Lower leg skin (tissue), 4 donors: ENCODE results near the gene DEF6. TPM values are rescaled to one million over a fixed set of nuclear protein-coding genes. Genes with fewer than 3 reads are reported as not detected.

Experiments used
- DNase-seq, 2 donors: peaks; one replicate each; pipeline ENCODE4 v3.0.0-alpha.2; 2019; ENCODE audit warnings: low spot score in 2 of 2
- H3K4me3 ChIP-seq: fragments of 200-600 bp; sonication (generic); 2 replicates; pipeline ENCODE4 v1.5.1; 2017; ENCODE audit warnings: mild to moderate bottlenecking, low read depth; ENCODE audit not compliant: poor library complexity, severe bottlenecking
- CTCF ChIP-seq, 3 donors: fragments of 450-650 bp; IDR thresholded peaks; one replicate each; pipeline ENCODE4 v1.5.1; 2016; ENCODE audit warnings: antibody characterized with exemption in 3 of 3, mild to moderate bottlenecking in 3 of 3, moderate library complexity in 2 of 3
- POLR2A ChIP-seq, 2 donors: fragments of 450-650 bp; IDR thresholded peaks; one replicate each; pipeline ENCODE4 v1.6.1; 2016 to 2017; ENCODE audit warnings: antibody characterized with exemption in 2 of 2, mild to moderate bottlenecking in 1 of 2, moderate library complexity in 1 of 2
- WGBS, 2 donors: methylation state at CpG; one replicate each; pipeline ENCODE4 v1.1.5; 2018; 5-methylcytosine and 5-hydroxymethylcytosine counted together
- intact Hi-C: fragments of 100-400 bp; cut with DNase I; formaldehyde crosslinking; loops from one replicate; pipeline ENCODE4 v1.15.0; 2023; ENCODE audit warnings: low total_unique reads
- total RNA-seq, 4 donors: library from RNA; depleted of rRNA; stranded (reverse); fragments of >200 nt; gene quantifications; one replicate each; pipeline ENCODE4 v1.1.0, GENCODE V29; 2016

DEF6 gene
- total RNA-seq, 4 donors from 2014 or later: 30.1 to 53.3 (median 39.4) TPM

DNA sequence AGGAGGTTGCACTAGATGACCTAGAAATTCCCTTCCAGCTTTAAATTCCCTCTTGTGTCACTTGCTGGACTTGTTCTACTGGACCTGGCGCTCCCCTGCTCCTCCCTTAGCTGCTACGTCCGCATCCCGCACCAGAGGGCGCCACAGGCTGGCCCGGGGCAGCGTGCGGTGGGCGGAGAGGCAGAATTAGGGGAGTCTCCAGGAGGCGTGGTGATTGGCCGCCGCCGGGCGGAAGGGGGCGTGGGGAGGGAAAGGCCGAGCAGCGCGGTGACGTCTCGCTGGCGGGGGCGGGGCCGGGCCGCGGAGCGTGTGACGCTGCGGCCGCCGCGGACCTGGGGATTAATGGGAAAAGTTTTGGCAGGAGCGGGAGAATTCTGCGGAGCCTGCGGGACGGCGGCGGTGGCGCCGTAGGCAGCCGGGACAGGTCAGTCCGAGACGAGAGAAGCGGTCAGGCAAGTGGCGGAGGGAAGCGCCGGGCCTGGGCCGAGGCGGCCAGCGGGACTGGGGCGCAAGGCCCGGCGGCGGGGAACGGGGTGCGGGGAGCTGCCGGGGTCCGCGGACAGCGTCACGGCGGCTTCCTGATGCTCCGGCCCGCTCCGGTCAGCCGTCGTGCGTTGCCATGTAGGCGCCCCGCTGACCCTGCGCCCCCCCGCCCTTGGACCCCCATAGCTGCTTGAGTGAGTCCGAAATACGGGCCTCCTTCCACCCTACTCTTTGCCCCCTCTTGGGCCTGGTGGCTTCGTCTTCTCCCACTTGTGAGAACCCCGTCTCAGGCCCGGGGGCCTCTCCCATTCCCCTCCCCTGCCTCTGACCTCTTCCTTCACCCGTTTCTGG lies 44.9 kb downstream of the DEF6 start, which contains the start of gene PPARD:
PPARD (plus strand) TSS at position 301 of the 834 bp plus-strand sequence. CDS start 68,530 bp downstream, outside the sequence.
- H3K4me3 ChIP-seq: peak within 1 kb of the TSS; percentile 51
- DNase-seq: peak; percentile 97 to 100
- TF ChIP-seq CTCF (IDR thresholded peaks at IDR 0.05) (peak in 2 of 3 donors; percentile 56 to 96), POLR2A (IDR thresholded peaks at IDR 0.05) (no peak)
- 0% methylated on average over 68 to 74 of the region's 77 CpGs for WGBS, 2 donors
- intact Hi-C loops: loop anchor here (5.0 kb wide), 1 partner anchor 125 kb away; the partner anchor contains the start of gene RPL10A

DNA sequence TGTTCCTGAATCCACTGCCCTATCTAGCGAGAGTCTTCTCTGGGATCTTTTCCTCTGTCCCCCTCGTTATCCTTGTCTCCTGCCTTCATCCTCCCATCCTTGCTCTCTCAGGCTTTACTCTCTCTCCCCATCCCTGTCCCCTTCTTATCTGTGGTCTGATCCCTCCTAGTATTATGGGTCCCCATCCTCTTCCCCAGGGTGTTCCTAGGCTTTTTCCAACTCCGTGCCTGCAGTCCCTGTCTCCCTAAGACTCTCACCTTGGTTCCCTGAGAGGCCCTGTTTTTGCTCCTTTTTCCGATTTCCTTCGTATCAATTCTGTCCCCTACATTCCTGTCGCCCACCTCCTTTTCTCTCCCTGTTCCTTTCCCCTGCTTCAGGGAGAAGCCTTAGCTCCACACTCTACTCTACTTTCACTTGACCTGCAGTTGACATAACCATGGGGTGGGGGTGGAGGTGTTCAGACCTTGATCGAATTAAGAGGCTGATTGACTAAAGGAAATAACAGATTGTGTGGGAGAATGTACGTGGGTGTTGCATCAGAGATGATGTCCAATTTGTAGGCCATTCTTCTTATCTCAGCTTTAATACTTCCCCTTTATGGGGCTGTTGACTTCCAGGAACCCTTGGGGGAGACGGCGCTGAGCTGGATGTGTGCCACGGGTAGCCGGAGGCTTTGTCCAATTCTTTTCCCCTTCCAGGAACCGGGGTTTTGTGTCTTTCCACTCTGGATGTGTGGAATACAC lies 45.6 kb downstream of the DEF6 start:
- 9 to 11% methylated on average over 13 of the region's 13 CpGs for WGBS, 2 donors
- TF ChIP-seq CTCF (IDR thresholded peaks at IDR 0.05) (no peak), POLR2A (IDR thresholded peaks at IDR 0.05) (no peak)
- intact Hi-C loops: loop anchor here (5.0 kb wide), 1 partner anchor 124 kb away; the partner anchor contains the start of gene RPL10A
- DNase-seq: peak; percentile 42 to 85
- peak overlapping the region; percentile 51 for H3K4me3 ChIP-seq

DNA sequence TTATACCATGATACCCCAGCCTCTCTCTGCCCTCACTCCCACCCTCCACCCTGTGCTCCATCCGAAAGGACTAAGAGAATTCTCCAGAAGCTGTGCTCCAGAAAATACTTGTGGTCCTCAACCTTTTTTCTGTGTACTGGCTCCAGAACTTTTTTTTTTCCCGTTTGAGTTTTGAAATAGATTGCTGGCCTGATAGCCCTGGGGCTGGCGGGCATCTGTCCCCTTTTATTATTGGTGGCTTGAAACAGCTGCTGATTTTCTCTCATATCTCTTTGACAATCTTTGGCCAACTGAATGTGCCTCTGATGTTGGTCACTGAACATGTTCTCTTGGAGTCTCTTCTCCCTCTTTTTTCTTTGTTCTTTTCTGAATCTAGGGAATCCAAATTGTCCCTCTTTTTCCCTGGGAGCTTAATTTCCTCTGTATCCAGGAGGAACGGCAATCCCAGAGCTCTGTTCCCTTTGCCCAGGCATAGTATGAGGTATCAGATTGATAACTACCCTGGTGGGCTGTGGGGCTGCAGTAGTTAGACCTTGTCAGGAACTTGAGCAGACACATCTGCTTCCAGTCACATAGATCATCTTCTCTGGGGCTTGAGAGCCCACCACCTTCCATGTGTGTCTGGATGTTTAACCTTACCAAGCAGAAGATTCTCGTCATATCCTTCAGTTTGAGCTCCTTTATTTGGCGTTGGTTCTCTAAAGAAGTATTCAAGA lies 46.4 kb downstream of the DEF6 start:
- peak in 1 of 2 donors; percentile 53 for DNase-seq
- 58 to 65% methylated on average over 6 of the region's 6 CpGs for WGBS, 2 donors
- intact Hi-C loops: loop anchor here (5.0 kb wide), 1 partner anchor 123 kb away; the partner anchor contains the start of gene RPL10A
- no peak for TF ChIP-seq POLR2A (IDR thresholded peaks at IDR 0.05)
- no peak for TF ChIP-seq CTCF (IDR thresholded peaks at IDR 0.05)
- no peak overlapping the region for H3K4me3 ChIP-seq

DNA sequence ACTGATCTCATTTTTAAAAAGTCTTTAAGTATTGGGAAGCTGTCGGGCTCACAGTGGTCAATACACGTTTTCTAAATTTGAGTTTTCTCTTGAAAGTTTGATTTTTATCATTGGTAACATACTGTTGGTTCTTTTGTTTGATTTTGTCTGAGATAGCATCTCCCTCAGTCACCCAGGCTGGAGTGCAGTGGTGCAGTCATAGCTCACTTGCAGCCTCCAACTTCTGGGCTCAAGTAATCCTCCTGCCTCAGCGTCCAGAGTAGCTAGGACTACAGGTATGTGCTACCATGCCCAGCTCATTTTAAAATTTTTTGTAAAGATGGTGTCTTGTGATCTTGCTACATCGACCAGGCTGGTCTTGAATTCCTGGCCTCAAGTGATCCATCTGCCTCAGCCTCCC lies 53.8 kb downstream of the DEF6 start:
- DNase-seq: peak in 1 of 2 donors; percentile 31
- intact Hi-C loops: no loop called here
- WGBS, 2 donors: 91 to 98% methylated on average over 4 of the region's 4 CpGs
- TF ChIP-seq POLR2A (IDR thresholded peaks at IDR 0.05): no peak
- no peak for TF ChIP-seq CTCF (IDR thresholded peaks at IDR 0.05)
- no peak overlapping the region for H3K4me3 ChIP-seq

DNA sequence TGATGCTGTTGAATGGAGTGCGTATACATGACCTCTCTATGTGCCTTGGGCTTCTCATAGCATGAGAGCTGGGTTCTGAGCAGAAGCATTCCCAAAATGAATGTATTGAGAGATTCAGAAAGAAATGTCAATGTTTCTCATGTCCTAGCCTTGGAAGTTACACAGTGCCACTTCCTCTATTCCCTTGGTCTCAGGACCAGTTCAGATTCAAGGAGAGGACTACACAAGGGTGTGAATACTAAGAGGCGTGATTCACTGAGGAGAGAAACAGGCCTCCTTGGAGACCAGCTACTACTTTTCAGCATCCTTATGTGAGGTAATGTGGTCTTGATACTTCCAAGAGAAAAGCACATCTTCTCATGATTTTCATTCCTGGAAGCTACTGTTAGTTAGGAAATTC lies 55.1 kb downstream of the DEF6 start:
- intact Hi-C loops: no loop called here
- H3K4me3 ChIP-seq: no peak overlapping the region
- WGBS, 2 donors: 98 to 100% methylated on average over 2 of the region's 2 CpGs
- TF ChIP-seq CTCF (IDR thresholded peaks at IDR 0.05) (no peak), POLR2A (IDR thresholded peaks at IDR 0.05) (no peak)
- DNase-seq: peak in 1 of 2 donors; percentile 36
